GM10847 (cell line): ENCODE data around the gene MRPL49.

Source experiments
- POLR2A ChIP-seq: IDR thresholded peaks from 2 replicates; pipeline ENCODE4 v1.6.1; 2011; ENCODE audit not compliant: insufficient read length; ENCODE audit errors: extremely low read depth

Gene MRPL49

DNA sequence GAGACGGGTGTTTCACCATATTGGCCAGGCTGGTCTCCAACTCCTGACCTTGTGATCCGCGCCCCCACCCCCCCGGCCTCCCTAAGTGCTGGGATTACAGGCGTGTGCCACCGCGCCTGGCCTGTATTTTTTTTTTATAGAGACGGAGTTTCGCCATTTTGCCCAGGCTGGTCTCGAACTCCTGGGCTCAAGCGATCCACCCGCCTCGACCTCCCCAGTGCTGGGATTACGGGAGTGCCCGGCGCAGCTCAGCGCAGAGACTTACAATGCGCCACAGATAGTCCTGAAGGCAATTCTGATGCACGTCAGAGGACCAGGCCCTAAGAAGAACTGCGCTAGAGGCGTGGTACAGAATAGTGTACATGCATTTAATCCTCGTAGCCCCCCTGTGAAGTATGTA lies 26.7 kb upstream of the MRPL49 start:
- TF ChIP-seq POLR2A, result no peak

DNA sequence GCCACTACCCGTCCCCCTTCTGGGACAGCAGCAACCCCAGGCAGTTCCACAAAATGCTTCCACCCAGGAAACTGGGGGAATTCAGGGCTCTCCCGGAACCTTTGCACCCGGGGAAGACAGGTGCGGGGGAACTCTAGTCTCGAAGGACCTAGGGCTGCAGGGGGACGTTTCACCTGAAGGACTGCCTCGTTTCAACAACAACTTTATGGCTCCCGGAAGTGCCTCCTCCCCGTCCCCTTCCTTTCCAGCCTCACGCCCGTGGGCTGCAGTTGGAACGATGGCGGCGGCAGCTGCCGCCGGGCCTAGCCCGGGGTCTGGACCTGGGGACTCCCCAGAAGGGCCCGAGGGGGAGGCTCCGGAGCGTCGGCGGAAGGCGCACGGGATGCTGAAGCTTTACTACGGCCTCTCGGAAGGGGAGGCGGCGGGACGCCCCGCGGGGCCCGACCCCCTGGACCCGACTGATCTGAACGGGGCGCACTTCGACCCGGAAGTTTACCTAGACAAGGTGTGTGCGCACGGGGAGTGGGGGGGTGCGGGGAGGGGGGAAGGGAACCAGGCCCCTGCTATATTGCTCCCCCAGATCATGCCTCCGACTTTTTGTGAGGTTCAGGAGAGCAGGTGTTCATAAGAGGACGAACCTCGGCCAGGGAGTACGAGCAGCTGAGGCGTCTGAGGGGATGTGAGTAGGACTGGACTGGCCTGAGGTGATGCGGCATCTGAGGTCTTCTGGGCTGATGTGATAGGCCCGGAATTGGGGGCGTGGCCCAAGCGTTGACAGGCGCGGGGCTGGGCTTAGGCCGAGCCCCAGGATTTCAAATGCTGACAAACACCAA lies 25.9 kb upstream of the MRPL49 start, which contains the start of gene VPS51:
Gene VPS51, plus strand, starts transcription at position 241 of the 833 bp plus-strand sequence. Its CDS starts 37 bp downstream, at position 278.
- peak; percentile 80 for TF ChIP-seq POLR2A

DNA sequence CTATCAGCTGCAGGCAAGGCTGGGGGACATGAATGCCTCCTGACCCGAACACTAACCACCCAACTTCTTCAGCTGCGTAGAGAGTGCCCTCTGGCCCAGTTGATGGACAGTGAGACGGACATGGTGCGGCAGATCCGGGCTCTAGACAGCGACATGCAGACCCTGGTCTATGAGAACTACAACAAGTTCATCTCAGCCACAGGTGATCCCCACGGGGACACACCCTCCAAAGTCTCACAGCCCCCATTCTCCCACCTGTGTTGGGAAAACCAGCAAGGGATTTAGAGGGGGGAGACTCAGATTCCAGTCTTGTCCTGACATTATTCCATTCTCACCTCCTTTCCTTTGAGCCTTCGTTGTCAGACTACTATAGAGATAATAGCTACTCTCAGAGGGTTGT lies 25.2 kb upstream of the MRPL49 start:
- no peak for TF ChIP-seq POLR2A

DNA sequence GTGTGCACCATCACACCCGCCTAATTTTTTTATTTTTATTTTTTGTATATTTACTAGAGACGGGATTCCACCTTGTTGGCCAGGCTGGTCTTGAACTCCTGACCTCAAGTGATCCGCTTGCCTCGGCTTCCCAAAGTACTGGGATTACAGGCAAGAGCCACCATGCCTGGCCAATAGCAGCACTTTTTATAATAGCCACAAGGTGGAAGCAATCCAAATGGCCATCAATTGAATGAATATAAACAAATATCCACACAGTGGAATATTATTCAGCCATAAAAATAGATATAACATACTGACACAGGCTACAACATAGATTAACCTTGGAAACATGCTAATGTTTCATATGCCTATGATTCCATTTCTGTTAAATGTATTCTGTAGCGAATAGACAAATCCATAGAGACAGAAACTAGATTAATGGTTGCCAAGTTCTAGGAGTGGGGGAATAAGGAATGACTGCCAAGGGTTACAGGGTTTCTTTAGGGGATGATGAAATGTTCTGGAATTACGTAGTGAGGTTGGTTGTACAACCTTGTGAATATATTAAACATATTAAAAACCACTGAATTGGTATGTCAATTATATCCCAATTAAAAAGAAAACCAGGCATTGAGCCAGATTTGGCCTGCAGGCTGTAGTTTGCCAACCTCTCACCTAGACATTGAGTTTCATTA lies 21.3 kb upstream of the MRPL49 start:
- TF ChIP-seq POLR2A, result no peak

DNA sequence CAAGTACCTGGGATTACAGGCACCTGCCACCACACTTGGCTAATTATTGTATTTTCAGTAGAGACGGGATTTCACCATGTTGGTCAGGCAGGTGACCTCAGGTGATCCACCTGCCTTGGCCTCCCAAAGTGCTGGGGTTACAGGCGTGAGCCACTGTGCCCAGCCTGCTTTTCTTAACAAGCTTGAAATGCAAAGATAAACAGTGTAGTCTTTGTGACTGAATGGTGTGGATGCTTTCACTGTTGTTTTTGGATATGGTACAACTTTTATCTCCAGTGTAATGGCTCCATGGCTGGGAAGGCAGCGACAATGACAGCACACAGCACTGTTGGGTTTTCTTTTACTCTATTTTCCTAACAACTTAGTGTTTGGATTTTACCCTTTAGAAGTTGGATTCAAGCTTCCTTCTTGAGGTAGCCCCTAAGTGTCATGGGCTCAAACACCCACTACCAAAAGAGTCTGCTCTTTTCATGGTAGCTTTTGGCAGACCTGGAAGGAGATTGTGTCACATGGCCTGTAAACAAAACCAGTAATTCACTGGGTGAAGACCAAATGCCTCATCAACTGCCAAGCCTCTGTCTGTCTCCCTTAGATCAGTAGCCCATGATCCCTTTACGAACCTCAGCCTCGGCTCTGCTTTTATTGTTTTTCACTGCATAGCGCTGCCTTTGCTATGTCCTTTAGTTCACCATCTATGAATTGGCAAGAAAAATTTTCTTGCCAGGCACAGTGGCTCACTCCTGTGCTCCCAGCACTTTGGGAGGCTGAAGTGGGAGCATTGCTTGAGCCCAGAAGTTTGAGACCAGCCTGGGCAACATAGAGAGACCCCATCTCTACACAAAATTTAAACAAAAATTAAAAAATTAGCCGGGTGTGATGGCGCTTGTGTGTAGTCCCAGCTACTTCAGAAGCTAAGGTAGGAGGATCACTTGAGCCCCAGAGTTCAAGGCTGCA lies 19.7 kb upstream of the MRPL49 start:
- TF ChIP-seq POLR2A, result no peak

DNA sequence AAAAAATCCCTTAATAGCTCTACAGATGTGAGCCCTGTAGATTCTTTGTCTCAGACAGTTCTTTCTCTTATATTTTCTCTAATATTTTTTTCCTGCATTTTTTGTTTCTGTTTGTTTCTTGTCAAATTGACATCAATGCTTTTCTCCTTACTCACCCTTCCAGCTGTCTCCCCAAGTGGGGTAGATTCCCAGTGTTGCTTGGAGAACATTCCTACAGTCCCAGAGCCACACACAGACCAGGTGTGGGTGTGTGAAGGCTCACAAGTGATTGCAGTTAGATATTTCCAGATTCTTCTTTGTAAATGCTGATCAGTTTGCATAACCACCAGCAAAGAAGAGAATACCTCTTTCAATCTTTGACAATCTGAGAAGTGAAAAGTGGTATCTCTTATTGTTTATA lies 18.6 kb upstream of the MRPL49 start:
- TF ChIP-seq POLR2A, result no peak

DNA sequence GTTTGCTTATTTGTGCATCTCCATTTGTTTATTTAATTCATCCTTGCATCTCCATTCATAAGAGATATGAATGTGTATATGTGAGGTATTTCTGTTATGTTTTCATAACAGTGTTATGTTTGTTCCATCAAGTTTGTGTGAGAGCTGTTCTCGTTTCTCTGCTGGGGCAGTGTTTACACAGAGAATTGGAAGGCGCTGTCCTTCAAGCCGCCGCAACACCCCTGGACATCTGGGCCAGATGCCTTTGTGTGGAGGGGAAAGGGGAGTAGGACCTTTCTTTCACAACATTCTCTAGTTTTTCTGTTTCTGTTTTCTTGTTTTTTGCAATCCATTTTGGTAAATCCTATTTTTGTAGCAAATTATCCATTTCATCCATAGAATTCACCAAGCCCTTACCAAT lies 17.5 kb upstream of the MRPL49 start:
- TF ChIP-seq POLR2A, result no peak

DNA sequence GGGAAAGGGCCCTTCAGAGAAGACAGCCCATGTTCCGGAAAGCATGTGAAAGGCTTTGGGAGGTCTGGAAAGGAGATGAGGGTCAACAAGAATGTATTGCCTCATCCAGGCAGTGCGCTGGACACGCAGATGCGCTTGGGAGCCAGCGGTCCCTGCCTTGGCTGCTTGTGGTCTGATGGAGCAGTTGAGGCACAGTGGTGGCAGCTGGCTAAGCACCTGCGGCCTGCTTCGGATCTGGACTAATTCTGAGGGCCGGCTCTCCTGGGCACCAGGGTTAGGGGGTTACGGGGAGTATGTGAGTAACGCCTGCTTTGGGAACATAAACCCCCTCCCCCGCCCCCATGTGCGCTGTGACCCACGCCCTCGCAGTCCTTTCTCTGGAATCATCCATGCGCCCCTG lies 15.0 kb upstream of the MRPL49 start:
- TF ChIP-seq POLR2A, result no peak

DNA sequence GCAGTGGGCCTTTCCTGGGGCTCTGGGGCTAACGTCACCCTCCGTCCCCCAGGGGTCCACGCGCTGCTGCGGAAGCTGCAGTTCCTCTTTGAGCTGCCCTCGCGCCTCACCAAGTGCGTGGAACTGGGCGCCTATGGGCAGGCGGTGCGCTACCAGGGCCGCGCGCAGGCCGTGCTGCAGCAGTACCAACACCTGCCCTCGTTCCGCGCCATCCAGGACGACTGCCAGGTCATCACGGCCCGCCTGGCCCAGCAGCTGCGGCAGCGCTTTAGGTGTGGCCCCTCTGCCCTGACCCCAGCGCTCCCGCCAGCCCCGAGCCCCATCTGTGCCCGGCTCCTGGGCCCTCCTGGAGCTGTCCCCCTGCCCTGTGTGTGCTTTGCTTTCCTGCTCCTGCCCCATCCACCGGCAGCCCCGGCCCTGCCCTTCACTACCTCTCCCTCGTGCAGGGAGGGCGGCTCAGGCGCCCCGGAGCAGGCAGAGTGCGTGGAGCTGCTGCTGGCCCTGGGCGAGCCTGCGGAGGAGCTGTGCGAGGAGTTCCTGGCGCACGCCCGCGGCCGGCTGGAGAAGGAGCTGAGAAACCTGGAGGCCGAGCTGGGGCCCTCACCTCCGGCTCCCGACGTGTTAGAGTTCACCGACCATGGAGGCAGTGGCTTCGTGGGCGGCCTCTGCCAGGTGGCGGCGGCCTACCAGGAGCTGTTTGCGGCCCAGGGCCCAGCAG lies 14.2 kb upstream of the MRPL49 start:
- TF ChIP-seq POLR2A, result no peak

DNA sequence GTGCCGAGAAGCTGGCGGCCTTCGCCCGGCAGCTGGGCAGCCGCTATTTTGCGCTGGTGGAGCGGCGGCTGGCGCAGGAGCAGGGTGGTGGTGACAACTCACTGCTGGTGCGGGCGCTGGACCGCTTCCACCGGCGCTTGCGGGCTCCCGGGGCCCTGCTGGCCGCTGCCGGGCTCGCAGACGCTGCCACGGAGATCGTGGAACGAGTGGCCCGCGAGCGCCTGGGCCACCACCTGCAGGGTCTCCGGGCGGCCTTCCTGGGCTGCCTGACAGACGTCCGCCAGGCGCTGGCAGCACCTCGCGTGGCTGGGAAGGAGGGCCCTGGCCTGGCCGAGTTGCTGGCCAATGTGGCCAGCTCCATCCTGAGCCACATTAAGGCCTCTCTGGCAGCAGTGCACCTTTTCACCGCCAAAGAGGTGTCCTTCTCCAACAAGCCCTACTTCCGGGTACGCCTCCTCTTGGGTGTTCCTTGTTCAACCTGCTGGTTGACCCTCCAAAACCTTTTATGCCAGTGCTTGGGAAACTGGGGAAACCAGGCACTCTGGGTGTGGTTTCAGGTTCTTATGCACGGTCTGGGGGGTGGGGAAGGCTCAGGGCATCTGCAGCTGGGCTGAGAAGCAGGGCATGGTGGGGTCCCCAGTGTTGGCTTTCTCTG lies 13.5 kb upstream of the MRPL49 start:
- TF ChIP-seq POLR2A, result no peak

DNA sequence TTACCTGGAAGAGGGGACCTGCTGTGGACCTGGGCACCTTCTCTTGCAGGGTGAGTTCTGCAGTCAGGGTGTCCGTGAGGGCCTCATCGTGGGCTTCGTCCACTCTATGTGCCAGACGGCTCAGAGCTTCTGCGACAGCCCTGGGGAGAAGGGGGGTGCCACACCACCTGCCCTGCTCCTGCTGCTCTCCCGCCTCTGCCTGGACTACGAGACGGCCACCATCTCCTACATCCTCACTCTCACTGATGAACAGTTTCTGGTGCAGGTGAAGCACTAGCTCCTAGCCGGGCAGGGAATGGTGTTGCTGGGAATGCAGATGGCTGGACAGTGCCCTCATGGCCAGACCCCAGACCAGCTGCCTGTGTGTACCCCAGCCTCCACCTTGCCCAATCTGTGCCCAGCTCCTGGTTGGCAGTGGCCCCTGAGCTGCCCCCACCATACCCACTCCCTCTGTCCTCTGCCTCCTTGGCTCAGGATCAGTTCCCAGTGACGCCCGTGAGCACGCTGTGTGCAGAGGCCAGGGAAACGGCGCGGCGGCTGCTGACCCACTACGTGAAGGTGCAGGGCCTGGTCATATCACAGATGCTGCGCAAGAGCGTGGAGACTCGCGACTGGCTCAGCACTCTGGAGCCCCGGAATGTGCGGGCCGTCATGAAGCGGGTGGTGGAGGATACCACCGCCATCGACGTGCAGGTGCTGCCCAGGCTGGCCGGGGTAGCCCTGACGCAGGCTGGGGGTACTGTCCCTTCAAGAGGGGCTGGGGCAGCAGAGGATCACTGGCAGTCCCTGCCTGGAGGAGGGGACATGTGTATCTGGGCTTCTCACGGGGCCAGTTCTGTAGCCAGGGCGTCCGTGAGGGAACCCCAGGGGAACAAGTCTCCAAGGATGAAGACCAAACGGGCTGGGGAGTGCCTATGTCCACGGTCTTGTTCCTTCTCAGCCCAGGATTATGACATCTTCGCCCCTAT lies 12.6 kb upstream of the MRPL49 start:
- TF ChIP-seq POLR2A, result no peak

DNA sequence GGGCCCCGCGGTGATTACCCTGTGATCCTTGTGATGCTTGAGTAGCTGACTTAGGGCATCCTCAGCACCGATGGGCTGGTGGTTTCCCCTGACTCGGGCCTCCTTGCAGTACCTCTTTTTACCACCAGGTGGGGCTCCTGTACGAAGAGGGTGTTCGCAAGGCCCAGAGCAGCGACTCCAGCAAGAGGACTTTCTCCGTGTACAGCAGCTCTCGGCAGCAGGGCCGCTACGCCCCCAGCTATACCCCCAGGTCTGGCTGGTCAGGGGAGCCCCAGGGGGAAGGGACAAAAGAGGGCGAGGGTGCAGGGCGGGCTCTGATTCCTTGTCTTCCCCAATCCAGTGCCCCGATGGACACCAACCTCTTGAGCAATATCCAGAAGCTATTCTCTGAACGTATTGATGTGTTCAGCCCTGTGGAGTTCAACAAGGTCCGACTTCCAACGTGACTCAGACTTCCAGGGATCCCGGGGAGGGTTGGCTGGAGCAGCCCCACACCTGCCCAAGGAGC lies 11.7 kb upstream of the MRPL49 start:
- TF ChIP-seq POLR2A, result no peak

DNA sequence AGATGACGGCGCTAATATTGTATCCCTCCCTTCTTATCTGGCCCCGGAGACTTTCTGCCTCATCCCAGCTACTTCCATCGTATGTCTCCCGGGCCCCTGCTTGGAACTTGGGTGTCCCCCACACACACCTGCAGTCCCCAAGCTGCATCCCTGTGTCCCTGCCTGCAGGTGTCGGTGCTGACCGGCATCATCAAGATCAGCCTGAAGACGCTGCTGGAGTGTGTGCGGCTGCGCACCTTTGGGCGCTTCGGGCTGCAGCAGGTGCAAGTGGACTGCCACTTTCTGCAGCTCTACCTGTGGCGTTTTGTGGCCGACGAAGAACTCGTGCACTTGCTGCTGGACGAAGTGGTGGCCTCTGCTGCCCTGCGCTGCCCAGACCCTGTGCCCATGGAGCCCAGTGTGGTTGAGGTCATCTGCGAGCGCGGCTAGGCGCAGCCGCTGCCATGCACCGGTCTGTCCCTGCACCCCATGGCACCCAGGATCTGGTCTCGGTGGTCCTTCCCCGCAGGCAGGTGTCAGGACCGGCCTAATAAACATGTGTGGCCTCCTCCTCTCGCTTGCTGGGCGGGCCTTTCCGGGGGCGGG lies 10.9 kb upstream of the MRPL49 start:
- no peak for TF ChIP-seq POLR2A
